MM.1S (cell line): ENCODE measurements around the gene SLIT3.

ENCODE experiments used
- CTCF ChIP-seq: fragments of 300-600 bp; sonication (generic); IDR thresholded peaks from 2 replicates; pipeline ENCODE4 v1.5.1; 2016; ENCODE audit warnings: antibody characterized with exemption, low read length, mixed read lengths
- EZH2 ChIP-seq: fragments of 300-600 bp; sonication (generic); optimal IDR thresholded peaks from 2 replicates; pipeline ENCODE3; 2017; ENCODE audit warnings: low read depth, mild to moderate bottlenecking, antibody characterized with exemption, low read length, mixed read lengths

GRCh38 chr5:168836603-168837231 lies 464.2 kb downstream of the SLIT3 start:
- no peak for TF ChIP-seq CTCF
- no peak for TF ChIP-seq EZH2
